Measurements from ENCODE around the gene HERC5. TPM values are rescaled to one million over a fixed set of nuclear protein-coding genes. Genes with fewer than 3 reads are reported as not detected.

The HERC5 gene
- total and polyA plus RNA-seq, 7 donors = 1.4 to 7.5 (median 5.0) TPM

- TF ChIP-seq POLR2A (IDR thresholded peaks at IDR 0.05) (no peak), POLR2AphosphoS5 (IDR thresholded peaks at IDR 0.05) (no peak), EP300 (IDR thresholded peaks at IDR 0.05) (no peak), CTCF (IDR thresholded peaks at IDR 0.05) (no peak)
- no peak for DNase-seq
- Histone ChIP-seq H3K27me3 (no peaks in the 10 kb centered on the region), H3K4me1 (peaks cover 0 to 28% (median 10%) of the 10 kb centered on the region in 4 donors), H3K36me3 (no peaks in the 10 kb centered on the region), H3K4me3 (no peak overlapping the region), H3K27ac (no peak overlapping the region), H3K9me3 (no peaks in the 10 kb centered on the region)
- 91 to 97% methylated on average over 3 of the region's 3 CpGs for WGBS, 2 donors
- intact Hi-C loops (cut with DNase I) = loop anchor here (10.0 kb wide), 1 partner anchor 984 kb away; no protein-coding TSS in a partner anchor
Measured at GRCh38 chr4:88528861-88529260, 71.9 kb downstream of the HERC5 start.

DNA sequence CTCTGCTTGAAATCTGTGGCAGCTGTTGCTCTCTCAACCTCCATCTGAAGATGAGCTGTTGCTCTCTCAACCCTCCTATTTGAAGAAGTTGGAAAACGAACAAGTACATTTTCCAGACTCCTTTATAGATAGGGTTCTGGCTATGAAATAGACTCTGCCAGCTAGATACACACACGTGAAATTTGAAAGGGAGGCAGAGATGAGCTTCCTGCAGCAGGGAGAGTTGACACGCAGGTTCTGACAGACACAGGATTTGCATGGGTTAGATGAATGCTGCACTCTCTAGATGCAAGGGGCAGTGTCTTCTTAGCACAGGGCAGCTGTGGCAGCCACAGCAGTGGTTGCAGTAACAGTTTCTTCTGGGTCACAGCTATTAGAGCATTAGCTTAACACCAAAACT, 74.6 kb downstream of the HERC5 start:
- no peak overlapping the region for H3K4me3 ChIP-seq
- no peaks in the 10 kb centered on the region for H3K36me3 ChIP-seq
- no peak overlapping the region for H3K27ac ChIP-seq
- TF ChIP-seq POLR2A (IDR thresholded peaks at IDR 0.05) (no peak), CTCF (IDR thresholded peaks at IDR 0.05) (no peak), EP300 (IDR thresholded peaks at IDR 0.05) (no peak), POLR2AphosphoS5 (IDR thresholded peaks at IDR 0.05) (no peak)
- H3K27me3 ChIP-seq = no peaks in the 10 kb centered on the region
- no peaks in the 10 kb centered on the region for H3K9me3 ChIP-seq
- intact Hi-C loops (cut with DNase I) = no loop called here
- no peak for DNase-seq
- WGBS, 2 donors = 70 to 75% methylated on average over 3 of the region's 3 CpGs
- H3K4me1 ChIP-seq = peaks cover 0 to 4% (median under 1%) of the 10 kb centered on the region in 4 donors

GRCh38 chr4:88533088-88533790, 76.3 kb downstream of the HERC5 start:
- Histone ChIP-seq H3K4me1 (no peaks in the 10 kb centered on the region), H3K27ac (no peak overlapping the region), H3K4me3 (no peak overlapping the region), H3K9me3 (no peaks in the 10 kb centered on the region), H3K36me3 (no peaks in the 10 kb centered on the region), H3K27me3 (no peaks in the 10 kb centered on the region)
- TF ChIP-seq CTCF (IDR thresholded peaks at IDR 0.05) = no peak
- TF ChIP-seq EP300 (IDR thresholded peaks at IDR 0.05) = no peak
- TF ChIP-seq POLR2A (IDR thresholded peaks at IDR 0.05) = no peak
- TF ChIP-seq POLR2AphosphoS5 (IDR thresholded peaks at IDR 0.05) = no peak
- intact Hi-C loops (cut with DNase I) = no loop called here
- 87 to 89% methylated on average over 6 of the region's 6 CpGs for WGBS, 2 donors
- no peak for DNase-seq

DNA sequence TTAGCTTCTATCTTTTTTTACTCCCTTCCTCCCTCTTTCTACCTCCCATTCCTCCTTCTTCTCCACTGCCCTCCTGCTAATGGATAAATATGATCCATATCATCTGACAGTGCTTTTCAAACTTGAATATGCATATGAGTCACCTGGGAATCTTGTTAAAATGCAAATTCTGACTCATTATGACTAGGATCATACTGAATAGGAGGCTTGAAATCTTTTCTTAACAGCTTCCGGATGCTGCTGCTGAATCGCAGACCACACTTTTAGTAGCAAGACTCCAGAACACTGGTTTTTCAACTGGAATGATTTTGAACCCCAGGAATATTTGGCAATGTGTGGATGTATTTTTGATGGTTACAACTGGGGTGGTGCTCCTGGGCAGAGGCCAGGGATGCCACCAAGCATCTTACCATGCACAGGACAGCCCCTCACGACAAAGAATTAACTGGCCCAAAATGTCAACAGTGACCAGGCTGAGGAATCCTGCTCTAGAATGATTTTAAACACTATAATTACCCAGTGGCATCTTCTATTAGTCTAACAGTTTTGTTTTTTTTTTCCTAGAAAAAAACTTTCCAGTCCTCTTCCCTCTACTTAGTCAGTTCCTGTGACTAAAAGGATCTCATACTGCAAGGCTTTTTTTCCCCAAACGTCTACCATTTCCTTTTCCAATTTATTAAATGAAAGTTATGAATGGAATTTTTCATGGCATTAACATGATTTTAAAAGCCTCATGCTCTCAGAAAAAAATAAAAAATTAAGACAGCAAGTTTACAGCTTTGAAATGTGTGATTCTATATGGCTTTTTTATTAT, 77.2 kb downstream of the HERC5 start:
- Histone ChIP-seq H3K27ac (no peak overlapping the region), H3K27me3 (no peaks in the 10 kb centered on the region), H3K4me1 (peaks cover 0 to under 1% (median 0%) of the 10 kb centered on the region in 4 donors), H3K4me3 (no peak overlapping the region), H3K36me3 (no peaks in the 10 kb centered on the region), H3K9me3 (no peaks in the 10 kb centered on the region)
- WGBS, 2 donors = 74 to 84% methylated on average over 4 of the region's 4 CpGs
- intact Hi-C loops (cut with DNase I) = no loop called here
- TF ChIP-seq EP300 (IDR thresholded peaks at IDR 0.05) (no peak), POLR2AphosphoS5 (IDR thresholded peaks at IDR 0.05) (no peak), CTCF (IDR thresholded peaks at IDR 0.05) (no peak), POLR2A (IDR thresholded peaks at IDR 0.05) (no peak)
- DNase-seq = no peak

Data from sigmoid colon (tissue), 7 donors.